ENCODE results near the gene GAB4. TPM values are rescaled to one million over a fixed set of nuclear protein-coding genes. Genes with fewer than 3 reads are reported as not detected.
"Not testable (repeated sequence)": the region's sequence is repeated elsewhere in the genome, so short reads cannot be mapped to it uniquely, and the experiment has no call there.

GAB4 gene
- total and polyA plus RNA-seq, 8 donors, result not detected

GRCh38 chr22:17024380-17024779 is 16.4 kb upstream of the GAB4 start:
- H3K27me3 ChIP-seq; H3K9me3 ChIP-seq; H3K27ac ChIP-seq; H3K4me3 ChIP-seq; H3K36me3 ChIP-seq; DNase-seq; intact Hi-C loops (cut with DNase I; ENCODE audit: low total_unique reads); H3K4me1 ChIP-seq: not testable (repeated sequence)
- 58 to 77% (median 72%) methylated on average over 5 of the region's 5 CpGs for whole genome bisulfite sequencing, 5 donors

DNA sequence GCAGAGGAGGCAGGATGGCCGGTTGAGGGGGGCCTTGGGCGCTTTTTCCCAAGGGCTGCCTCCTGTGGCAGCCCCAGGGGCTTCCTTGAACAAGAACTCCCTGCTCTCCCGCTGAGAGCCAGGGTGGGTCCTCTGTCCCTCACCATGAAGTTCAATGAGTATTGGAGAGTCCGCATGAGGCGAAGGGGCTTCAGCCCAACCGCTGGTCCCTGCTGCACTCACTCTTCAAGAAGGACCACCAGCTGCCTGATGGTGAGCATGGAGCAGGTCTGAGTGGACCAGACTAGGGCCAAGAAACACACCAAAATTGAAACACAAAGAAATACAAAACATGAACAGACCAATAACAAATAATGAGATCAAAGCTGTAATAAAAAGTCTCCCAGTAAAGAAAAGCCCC is 7.5 kb upstream of the GAB4 start:
- intact Hi-C loops (cut with DNase I; ENCODE audit: low total_unique reads); H3K27ac ChIP-seq; H3K36me3 ChIP-seq; H3K9me3 ChIP-seq; H3K4me1 ChIP-seq; H3K4me3 ChIP-seq; DNase-seq: not testable (repeated sequence)
- 73 to 80% (median 74%) methylated on average over 6 of the region's 6 CpGs for WGBS, 5 donors
- H3K27me3 ChIP-seq, result peaks cover 0 to 29% (median 0%) of the 10 kb centered on the region in 3 donors

DNA sequence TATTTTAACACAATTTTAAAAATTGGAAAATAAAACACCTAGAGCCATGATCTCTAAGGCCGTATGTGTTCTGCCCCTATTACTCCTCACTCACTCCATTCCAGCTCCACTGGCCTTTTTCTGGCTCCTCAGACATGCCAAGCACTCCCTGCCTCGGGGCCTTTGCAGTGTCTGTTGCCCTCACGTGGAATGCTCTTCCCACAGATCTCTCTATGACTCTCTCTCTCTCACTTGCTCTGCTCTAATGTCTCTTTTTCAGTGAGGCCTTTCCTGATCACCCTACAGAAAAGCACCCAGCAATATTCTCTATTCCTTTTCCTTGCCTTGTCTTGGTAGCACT is 6.0 kb upstream of the GAB4 start:
- H3K27me3 ChIP-seq, result peaks cover 0 to 44% (median 0%) of the 10 kb centered on the region in 3 donors
- 39 to 77% (median 65%) methylated on average over 3 of the region's 3 CpGs for WGBS, 5 donors
- DNase-seq; H3K4me1 ChIP-seq; intact Hi-C loops (cut with DNase I; ENCODE audit: low total_unique reads); H3K9me3 ChIP-seq; H3K27ac ChIP-seq; H3K4me3 ChIP-seq; H3K36me3 ChIP-seq: not testable (repeated sequence)

DNA sequence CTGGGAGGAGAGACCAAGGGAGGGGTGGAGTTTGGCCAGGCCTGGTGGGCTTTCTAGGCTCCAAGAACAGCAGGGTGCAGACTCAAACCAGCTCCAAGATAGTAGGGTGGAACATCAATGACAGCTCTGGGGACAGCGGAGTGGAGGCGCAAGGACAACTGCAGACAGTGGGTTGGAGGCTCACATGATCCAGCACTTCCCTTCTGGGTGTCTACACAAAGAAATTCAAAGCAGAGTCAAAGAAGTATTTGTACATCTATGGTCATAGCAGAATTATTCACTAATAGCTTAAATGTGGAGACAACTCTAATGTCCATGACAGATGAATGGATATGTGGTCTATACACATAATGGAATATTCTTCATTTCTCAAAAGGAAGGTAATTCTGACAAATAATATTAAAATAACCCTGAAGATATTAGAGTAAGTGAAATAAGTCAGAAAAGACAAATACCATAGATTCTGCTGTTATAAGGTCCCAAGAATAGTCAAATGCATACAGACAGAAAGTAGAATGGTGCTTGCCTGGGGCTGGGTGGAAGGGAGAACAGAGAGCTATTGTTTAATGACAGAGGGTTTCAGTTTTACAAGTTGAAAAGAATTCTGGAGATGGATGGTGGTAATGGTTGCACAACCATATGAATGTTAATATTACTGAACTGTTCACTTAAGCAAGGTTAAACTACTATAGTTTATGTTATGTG is 5.5 kb upstream of the GAB4 start:
- TF ChIP-seq POLR2A (IDR thresholded peaks at IDR 0.05), result no peak
- no peak for TF ChIP-seq POLR2AphosphoS5 (IDR thresholded peaks at IDR 0.05)
- TF ChIP-seq CTCF (IDR thresholded peaks at IDR 0.05), result no peak
- TF ChIP-seq EP300 (IDR thresholded peaks at IDR 0.05), result no peak
- DNase-seq, result peak in 1 of 2 donors; percentile 12
- intact Hi-C loops (cut with DNase I; ENCODE audit: low total_unique reads), result no loop called here
- H3K27ac ChIP-seq, result no peak overlapping the region
- peaks cover 0 to 50% (median 0%) of the 10 kb centered on the region in 3 donors for H3K27me3 ChIP-seq
- H3K4me3 ChIP-seq, result no peak overlapping the region
- no peaks in the 10 kb centered on the region for H3K9me3 ChIP-seq
- no peaks in the 10 kb centered on the region for H3K36me3 ChIP-seq
- H3K4me1 ChIP-seq, result no peaks in the 10 kb centered on the region
- WGBS, 5 donors, result 91 to 97% (median 94%) methylated on average over 2 of the region's 2 CpGs

GRCh38 chr22:17012267-17012666 is 4.2 kb upstream of the GAB4 start:
- WGBS, 5 donors, result 77 to 92% (median 83%) methylated on average over 3 to 4 of the region's 4 CpGs

DNA sequence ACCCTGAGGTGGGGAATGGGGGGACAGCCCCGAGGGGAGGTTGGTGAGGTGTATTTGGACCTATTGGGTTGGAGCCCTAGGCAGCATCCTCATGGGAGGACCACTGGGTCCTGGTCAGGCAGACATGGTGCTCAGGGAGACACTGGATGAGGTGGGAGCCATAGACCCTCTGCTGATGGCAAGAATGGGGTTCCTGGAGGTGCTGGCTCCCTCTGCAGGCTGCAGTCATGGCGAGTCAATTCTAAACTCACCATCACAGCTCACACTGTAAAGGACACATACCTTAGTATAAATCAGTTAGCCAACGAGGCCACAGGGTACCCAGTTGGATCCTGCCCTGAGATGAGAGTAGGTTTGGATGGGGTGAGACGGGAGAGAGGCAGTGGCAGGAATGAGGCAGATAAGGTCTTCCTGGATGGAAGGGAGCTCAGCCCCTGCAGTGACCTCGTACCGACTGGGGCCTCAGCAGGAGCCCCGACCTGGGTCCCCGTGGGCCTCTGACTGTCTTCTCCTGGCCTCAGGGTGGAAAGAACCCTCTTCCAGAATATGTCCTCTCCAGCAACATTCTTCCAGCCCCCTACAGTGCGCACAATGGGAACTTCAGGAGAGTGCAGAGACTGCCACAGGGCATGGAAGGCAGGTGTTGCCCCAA is 1.7 kb upstream of the GAB4 start:
- intact Hi-C loops (cut with DNase I; ENCODE audit: low total_unique reads), result no loop called here
- peaks cover 0 to 68% (median 10%) of the 10 kb centered on the region in 3 donors for H3K27me3 ChIP-seq
- no peaks in the 10 kb centered on the region for H3K36me3 ChIP-seq

More at GRCh38 chr22:17012267-17012666, 4.2 kb upstream of the GAB4 start:
- Histone ChIP-seq H3K4me3 (no peak overlapping the region), H3K27ac (no peak overlapping the region), H3K9me3 (peaks cover 0 to 5% (median 2%) of the 10 kb centered on the region in 4 donors), H3K4me1 (no peaks in the 10 kb centered on the region), H3K27me3 (peaks cover 0 to 62% (median 9%) of the 10 kb centered on the region in 3 donors), H3K36me3 (no peaks in the 10 kb centered on the region)
- intact Hi-C loops (cut with DNase I; ENCODE audit: low total_unique reads), result no loop called here
- TF ChIP-seq EP300 (IDR thresholded peaks at IDR 0.05), result no peak
- no peak for DNase-seq

More for the DNA sequence above, 1.7 kb upstream of the GAB4 start:
- 67 to 73% (median 71%) methylated on average over 8 to 9 of the region's 9 CpGs for WGBS, 5 donors
- TF ChIP-seq CTCF (IDR thresholded peaks at IDR 0.05) (no peak), POLR2A (IDR thresholded peaks at IDR 0.05) (no peak), EP300 (IDR thresholded peaks at IDR 0.05) (no peak), POLR2AphosphoS5 (IDR thresholded peaks at IDR 0.05) (no peak)
- Histone ChIP-seq H3K4me3 (no peak overlapping the region), H3K4me1 (no peaks in the 10 kb centered on the region), H3K9me3 (peaks cover 0 to 17% (median 12%) of the 10 kb centered on the region in 4 donors), H3K27ac (no peak overlapping the region)
- no peak for DNase-seq

Measured in stomach (tissue), 9 donors.